Measurements from ENCODE around the gene SP3.

DNA sequence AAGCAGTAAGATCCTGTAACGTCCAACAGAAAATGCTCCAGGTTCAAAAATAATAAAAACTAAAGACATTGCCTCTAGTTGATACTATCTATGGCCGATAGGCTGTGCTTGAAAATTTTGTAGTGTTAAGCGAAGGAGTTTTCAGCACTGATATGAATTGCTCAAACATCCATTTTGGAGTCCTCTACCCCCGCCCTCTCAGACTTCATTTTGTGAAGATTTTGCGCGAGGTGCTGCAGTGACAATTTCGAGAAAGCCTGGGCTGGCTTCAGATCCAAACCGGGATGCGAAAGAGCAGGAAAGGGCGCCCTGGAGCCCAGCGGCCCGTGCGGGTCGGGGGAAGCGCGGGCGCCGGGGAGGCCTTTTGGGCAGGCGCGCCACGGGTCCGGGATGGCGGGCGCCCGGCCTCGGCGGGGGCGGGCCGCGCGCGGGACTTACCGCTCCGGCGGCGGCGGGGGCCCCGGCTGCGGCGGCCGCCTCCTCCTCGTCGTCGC is 1.8 kb downstream of the SP3 start:
- TF ChIP-seq, protein P1, sequence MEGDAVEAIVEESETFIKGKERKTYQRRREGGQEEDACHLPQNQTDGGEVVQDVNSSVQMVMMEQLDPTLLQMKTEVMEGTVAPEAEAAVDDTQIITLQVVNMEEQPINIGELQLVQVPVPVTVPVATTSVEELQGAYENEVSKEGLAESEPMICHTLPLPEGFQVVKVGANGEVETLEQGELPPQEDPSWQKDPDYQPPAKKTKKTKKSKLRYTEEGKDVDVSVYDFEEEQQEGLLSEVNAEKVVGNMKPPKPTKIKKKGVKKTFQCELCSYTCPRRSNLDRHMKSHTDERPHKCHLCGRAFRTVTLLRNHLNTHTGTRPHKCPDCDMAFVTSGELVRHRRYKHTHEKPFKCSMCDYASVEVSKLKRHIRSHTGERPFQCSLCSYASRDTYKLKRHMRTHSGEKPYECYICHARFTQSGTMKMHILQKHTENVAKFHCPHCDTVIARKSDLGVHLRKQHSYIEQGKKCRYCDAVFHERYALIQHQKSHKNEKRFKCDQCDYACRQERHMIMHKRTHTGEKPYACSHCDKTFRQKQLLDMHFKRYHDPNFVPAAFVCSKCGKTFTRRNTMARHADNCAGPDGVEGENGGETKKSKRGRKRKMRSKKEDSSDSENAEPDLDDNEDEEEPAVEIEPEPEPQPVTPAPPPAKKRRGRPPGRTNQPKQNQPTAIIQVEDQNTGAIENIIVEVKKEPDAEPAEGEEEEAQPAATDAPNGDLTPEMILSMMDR (conservative IDR thresholded peaks at IDR 0.05; ENCODE audit: low read depth, low read length) = peak; percentile 35; the same call in 1 of the 2 replicates
- TF ChIP-seq EZH2 (IDR thresholded peaks at IDR 0.05; ENCODE audit: borderline replicate concordance, low read depth, low read length, poor library complexity, severe bottlenecking) = no peak

All from A673 (cell line).